ENCODE results near the gene THEMIS. TPM values are rescaled to one million over a fixed set of nuclear protein-coding genes. Genes with fewer than 3 reads are reported as not detected.
A peak's percentile ranks its signal among the peaks of the same experiment; 100 is the strongest.

Gene THEMIS
- total and polyA plus RNA-seq, 2 experiments from 2014 or later: not detected

DNA sequence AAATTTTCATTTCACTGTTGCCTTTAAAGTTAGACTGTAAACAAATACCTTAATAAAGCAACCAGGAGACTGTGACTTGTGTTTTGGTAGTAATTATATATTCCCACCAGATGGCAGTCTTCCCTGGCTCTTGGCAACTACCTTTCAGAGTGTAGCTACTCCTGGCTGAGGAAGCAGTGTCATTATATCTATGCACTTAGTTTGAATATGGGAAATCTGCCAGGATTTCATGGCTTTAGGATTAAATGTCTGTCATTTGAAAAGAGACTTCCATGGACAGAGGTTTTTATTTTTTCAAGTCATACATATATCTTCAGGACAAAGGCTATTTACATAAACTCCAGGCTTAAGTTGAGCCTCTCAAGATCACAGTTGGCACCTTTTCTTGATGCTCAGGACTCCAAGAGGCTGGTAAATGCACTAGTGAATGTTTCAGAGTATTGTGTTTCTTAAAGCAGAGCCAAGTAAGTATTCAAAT is 163.8 kb downstream of the THEMIS start:
- Histone ChIP-seq H3K9me2 (replicated peaks; ENCODE audit: insufficient read depth) (no peaks in the 10 kb centered on the region), H2AFZ (no peak overlapping the region), H4K20me1 (ENCODE audit: insufficient read depth, poor library complexity, severe bottlenecking) (no peaks in the 10 kb centered on the region), H3K4me2 (no peak overlapping the region), H3K27me3 (no peaks in the 10 kb centered on the region), H3K36me3 (replicated peaks; ENCODE audit: insufficient read depth, low read depth) (no peaks in the 10 kb centered on the region), H3K4me3 (no peak overlapping the region), H3K4me1 (ENCODE audit: insufficient read depth) (no peaks in the 10 kb centered on the region), H3K9me3 (ENCODE audit: low read depth) (no peaks in the 10 kb centered on the region), H3K27ac (no peak overlapping the region), H3K79me2 (no peaks in the 10 kb centered on the region)
- TF ChIP-seq, protein P1, sequence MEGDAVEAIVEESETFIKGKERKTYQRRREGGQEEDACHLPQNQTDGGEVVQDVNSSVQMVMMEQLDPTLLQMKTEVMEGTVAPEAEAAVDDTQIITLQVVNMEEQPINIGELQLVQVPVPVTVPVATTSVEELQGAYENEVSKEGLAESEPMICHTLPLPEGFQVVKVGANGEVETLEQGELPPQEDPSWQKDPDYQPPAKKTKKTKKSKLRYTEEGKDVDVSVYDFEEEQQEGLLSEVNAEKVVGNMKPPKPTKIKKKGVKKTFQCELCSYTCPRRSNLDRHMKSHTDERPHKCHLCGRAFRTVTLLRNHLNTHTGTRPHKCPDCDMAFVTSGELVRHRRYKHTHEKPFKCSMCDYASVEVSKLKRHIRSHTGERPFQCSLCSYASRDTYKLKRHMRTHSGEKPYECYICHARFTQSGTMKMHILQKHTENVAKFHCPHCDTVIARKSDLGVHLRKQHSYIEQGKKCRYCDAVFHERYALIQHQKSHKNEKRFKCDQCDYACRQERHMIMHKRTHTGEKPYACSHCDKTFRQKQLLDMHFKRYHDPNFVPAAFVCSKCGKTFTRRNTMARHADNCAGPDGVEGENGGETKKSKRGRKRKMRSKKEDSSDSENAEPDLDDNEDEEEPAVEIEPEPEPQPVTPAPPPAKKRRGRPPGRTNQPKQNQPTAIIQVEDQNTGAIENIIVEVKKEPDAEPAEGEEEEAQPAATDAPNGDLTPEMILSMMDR (IDR thresholded peaks at IDR 0.05; ENCODE audit: poor library complexity): peak; percentile 77
- no peak for TF ChIP-seq EZH2 (IDR thresholded peaks at IDR 0.05; ENCODE audit: borderline replicate concordance)
- TF ChIP-seq EZH2phosphoT487 (IDR thresholded peaks at IDR 0.05; ENCODE audit: low read depth, severe bottlenecking, unreplicated experiment): no peak
- DNase-seq (ENCODE audit: low spot score): peak; percentile 84

DNA sequence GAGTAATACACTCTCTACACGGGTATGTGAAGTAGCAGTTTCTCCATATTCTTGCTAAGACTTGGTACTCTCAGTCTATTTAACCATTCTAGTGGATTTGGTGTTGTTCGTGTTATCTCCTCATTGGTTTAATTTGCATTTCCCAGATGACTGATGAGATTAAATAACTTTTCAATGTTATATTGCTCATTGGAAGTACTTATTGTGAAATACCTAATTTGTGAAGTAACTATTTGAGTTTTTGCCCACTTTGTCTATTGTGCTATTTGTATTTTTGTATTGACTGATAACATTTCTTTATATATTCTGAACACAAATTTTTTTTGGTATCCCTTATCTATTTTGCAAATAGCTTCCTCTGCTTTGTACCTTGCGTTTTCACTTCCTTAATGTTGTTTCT is 167.9 kb downstream of the THEMIS start:
- 85% methylated on average over 3 of the region's 3 CpGs for WGBS (ENCODE audit: low lambda C conversion rate, missing lambda C conversion rate)
- Histone ChIP-seq H3K79me2 (no peaks in the 10 kb centered on the region), H3K9me3 (ENCODE audit: low read depth) (no peaks in the 10 kb centered on the region), H3K9me2 (replicated peaks; ENCODE audit: insufficient read depth) (no peaks in the 10 kb centered on the region), H3K27ac (no peak overlapping the region), H3K4me3 (no peak overlapping the region), H3K36me3 (replicated peaks; ENCODE audit: insufficient read depth, low read depth) (no peaks in the 10 kb centered on the region), H3K4me2 (no peak overlapping the region), H4K20me1 (ENCODE audit: insufficient read depth, poor library complexity, severe bottlenecking) (no peaks in the 10 kb centered on the region), H2AFZ (no peak overlapping the region), H3K27me3 (peaks cover 3% of the 10 kb centered on the region), H3K4me1 (ENCODE audit: insufficient read depth) (no peaks in the 10 kb centered on the region)
- no peak for DNase-seq (ENCODE audit: low spot score)
- TF ChIP-seq EZH2phosphoT487 (IDR thresholded peaks at IDR 0.05; ENCODE audit: low read depth, severe bottlenecking, unreplicated experiment): no peak
- TF ChIP-seq, protein P1 (IDR thresholded peaks at IDR 0.05; ENCODE audit: poor library complexity): no peak
- TF ChIP-seq EZH2 (IDR thresholded peaks at IDR 0.05; ENCODE audit: borderline replicate concordance): no peak

DNA sequence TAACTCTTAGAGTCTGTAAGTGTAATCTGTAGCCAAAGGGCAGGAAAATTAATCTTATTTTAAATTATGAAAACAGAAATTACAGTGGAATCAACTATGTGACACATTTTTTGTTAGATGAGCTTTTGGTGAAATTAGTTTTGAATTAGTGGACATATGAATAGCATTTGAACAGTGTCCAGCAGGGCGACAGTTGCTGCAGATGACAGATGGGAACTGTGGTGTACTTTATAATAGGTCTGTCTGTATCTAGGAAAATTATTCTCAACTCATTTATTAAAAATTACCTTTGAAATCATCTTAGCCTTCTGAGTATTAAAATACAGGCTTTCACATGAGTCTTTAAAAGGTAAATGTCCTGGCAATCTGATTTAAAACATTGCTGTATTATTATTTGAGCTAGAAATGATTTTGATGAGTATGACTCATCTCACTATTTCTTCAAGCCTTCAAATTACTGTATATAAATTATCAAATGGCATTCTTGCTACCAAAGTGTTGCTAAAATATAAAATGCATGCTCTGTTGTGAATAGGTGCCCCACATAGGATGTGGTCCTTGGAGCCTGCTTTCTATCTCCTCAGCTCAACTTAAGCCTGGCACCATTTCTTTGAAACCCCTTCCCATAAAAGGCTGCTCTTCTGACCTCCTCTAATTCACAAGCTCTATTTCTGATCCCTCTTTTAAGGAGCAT is 173.5 kb downstream of the THEMIS start:
- no peak for DNase-seq (ENCODE audit: low spot score)
- Histone ChIP-seq H3K36me3 (replicated peaks; ENCODE audit: insufficient read depth, low read depth) (no peaks in the 10 kb centered on the region), H3K4me1 (ENCODE audit: insufficient read depth) (no peaks in the 10 kb centered on the region), H3K79me2 (no peaks in the 10 kb centered on the region), H3K27me3 (peaks cover 13% of the 10 kb centered on the region), H3K4me3 (no peak overlapping the region), H3K9me2 (replicated peaks; ENCODE audit: insufficient read depth) (no peaks in the 10 kb centered on the region), H3K9me3 (ENCODE audit: low read depth) (no peaks in the 10 kb centered on the region), H2AFZ (no peak overlapping the region), H3K27ac (no peak overlapping the region), H3K4me2 (no peak overlapping the region), H4K20me1 (ENCODE audit: insufficient read depth, poor library complexity, severe bottlenecking) (no peaks in the 10 kb centered on the region)
- 98% methylated on average over 1 of the region's 1 CpG for WGBS (ENCODE audit: low lambda C conversion rate, missing lambda C conversion rate)
- no peak for TF ChIP-seq EZH2 (IDR thresholded peaks at IDR 0.05; ENCODE audit: borderline replicate concordance)
- TF ChIP-seq, protein P1 (IDR thresholded peaks at IDR 0.05; ENCODE audit: poor library complexity): no peak
- TF ChIP-seq EZH2phosphoT487 (IDR thresholded peaks at IDR 0.05; ENCODE audit: low read depth, severe bottlenecking, unreplicated experiment): no peak

Data from hepatocyte (in vitro differentiated cells).